CD14-positive monocyte (primary cell): ENCODE results near the gene SLC47A1. TPM values are rescaled to one million over a fixed set of nuclear protein-coding genes. Genes with fewer than 3 reads are reported as not detected.

Experiments
- DNase-seq, 3 donors: peaks; one replicate each; pipeline ENCODE4 v3.0.0-alpha.2; 2011 to 2022
- H2AFZ ChIP-seq: 2 replicates; pipeline ENCODE4 v1.6.0; 2012; ENCODE audit warnings: mild to moderate bottlenecking, low read depth, low read length, inconsistent platforms; ENCODE audit not compliant: insufficient read depth, poor library complexity, severe bottlenecking
- H3K27ac ChIP-seq, 2 donors: 1 replicate in 1 of 2; 2 replicates in 1 of 2; pipeline ENCODE4 v1.5.1; 2012 to 2013; ENCODE audit warnings: low read length in 2 of 2, control low read depth in 1 of 2, inconsistent platforms in 1 of 2, low read depth in 1 of 2, mild to moderate bottlenecking in 1 of 2
- H3K27me3 ChIP-seq, 2 donors: one replicate each; pipeline versions ENCODE4 v1.6.0 to v1.6.1; 2011 to 2013; ENCODE audit warnings: low read length in 2 of 2; ENCODE audit not compliant: control insufficient read depth in 2 of 2, insufficient read depth in 2 of 2
- H3K36me3 ChIP-seq, 2 donors: replicated peaks in 1 of 2; 1 replicate in 1 of 2; 2 replicates in 1 of 2; pipeline versions ENCODE4 v1.5.1 to v1.6.1; 2012 to 2013; ENCODE audit warnings: low read length in 2 of 2, control low read depth in 1 of 2, inconsistent platforms in 1 of 2, mild to moderate bottlenecking in 1 of 2; ENCODE audit not compliant: insufficient read depth in 2 of 2, control insufficient read depth in 1 of 2
- H3K4me1 ChIP-seq, 2 donors: 1 replicate in 1 of 2; 2 replicates in 1 of 2; pipeline versions ENCODE4 v1.5.1 to v1.6.1; 2012 to 2013; ENCODE audit warnings: low read length in 2 of 2, control low read depth in 1 of 2, inconsistent platforms in 1 of 2, mild to moderate bottlenecking in 1 of 2, moderate library complexity in 1 of 2; ENCODE audit not compliant: insufficient read depth in 2 of 2, control insufficient read depth in 1 of 2
- H3K4me2 ChIP-seq: replicated peaks from 2 replicates; pipeline ENCODE3; 2012; ENCODE audit warnings: low read length, moderate library complexity, mild to moderate bottlenecking; ENCODE audit not compliant: poor library complexity, severe bottlenecking; ENCODE audit errors: extremely low read depth
- H3K4me3 ChIP-seq, 3 experiments: fragments of 200-600 bp in 1 of 3; sonication (generic) in 1 of 3; replicated peaks in 1 of 3; 1 replicate in 2 of 3; 2 replicates in 1 of 3; pipeline ENCODE4 v1.5.1; 2011 to 2013; ENCODE audit warnings: low read length in 3 of 3, mild to moderate bottlenecking in 3 of 3, control low read depth in 2 of 3, low read depth in 2 of 3, inconsistent platforms in 1 of 3, moderate library complexity in 1 of 3
- H3K79me2 ChIP-seq: 2 replicates; pipeline ENCODE4 v1.6.0; 2012; ENCODE audit warnings: mild to moderate bottlenecking, control low read depth, inconsistent platforms, low read length, moderate library complexity; ENCODE audit not compliant: insufficient read depth
- H3K9ac ChIP-seq: 2 replicates; pipeline ENCODE4 v1.6.0; 2017; ENCODE audit warnings: low read length, mild to moderate bottlenecking; ENCODE audit not compliant: insufficient read depth, poor library complexity, severe bottlenecking
- H3K9me3 ChIP-seq, 2 donors: replicated peaks in 1 of 2; 1 replicate in 1 of 2; 2 replicates in 1 of 2; pipeline versions ENCODE4 v1.5.1 to v1.6.1; 2012 to 2013; ENCODE audit warnings: low read length in 2 of 2, control low read depth in 1 of 2; ENCODE audit not compliant: control insufficient read depth in 1 of 2, insufficient read depth in 1 of 2
- H4K20me1 ChIP-seq: 2 replicates; pipeline ENCODE4 v1.6.0; 2012; ENCODE audit warnings: mild to moderate bottlenecking, low read length, control low read depth, moderate library complexity; ENCODE audit not compliant: insufficient read depth
- H3K27ac Mint-ChIP-seq, 7 donors: one replicate each; pipeline ENCODE4 v1.8.0; 2020; ENCODE audit warnings: mild to moderate bottlenecking in 7 of 7, mixed read lengths in 7 of 7, moderate library complexity in 6 of 7, inconsistent platforms in 2 of 7
- H3K27me3 Mint-ChIP-seq, 3 donors: one replicate each; pipeline ENCODE4 v1.8.0; 2021 to 2022; ENCODE audit warnings: low read depth in 3 of 3, mild to moderate bottlenecking in 3 of 3, mixed read lengths in 3 of 3, moderate library complexity in 3 of 3, inconsistent platforms in 1 of 3
- H3K36me3 Mint-ChIP-seq, 2 donors: one replicate each; pipeline ENCODE4 v1.8.0; 2020; ENCODE audit warnings: mixed read lengths in 2 of 2, inconsistent platforms in 1 of 2, mild to moderate bottlenecking in 1 of 2
- H3K4me1 Mint-ChIP-seq: one replicate; pipeline ENCODE4 v1.8.0; 2020; ENCODE audit warnings: mild to moderate bottlenecking, mixed read lengths
- H3K4me3 Mint-ChIP-seq, 2 donors: one replicate each; pipeline ENCODE4 v1.8.0; 2020; ENCODE audit warnings: mild to moderate bottlenecking in 2 of 2, mixed read lengths in 2 of 2, moderate library complexity in 1 of 2
- H3K9me3 Mint-ChIP-seq, 7 donors: one replicate each; pipeline ENCODE4 v1.8.0; 2020 to 2022; ENCODE audit warnings: mixed read lengths in 7 of 7, mild to moderate bottlenecking in 6 of 7, moderate library complexity in 6 of 7, inconsistent platforms in 2 of 7
- CTCF ChIP-seq: fragments of 200-600 bp; IDR thresholded peaks from one replicate; pipeline ENCODE4 v1.8.0; 2022; ENCODE audit warnings: antibody characterized with exemption, mild to moderate bottlenecking
- WGBS: methylation state at CpG from one replicate; pipeline ENCODE4 v1.1.5; 2013; ENCODE audit warnings: missing lambda C conversion rate; ENCODE audit not compliant: insufficient coverage; 5-methylcytosine and 5-hydroxymethylcytosine counted together
- intact Hi-C, 2 donors: fragments of 100-400 bp; cut with micrococcal nuclease; formaldehyde crosslinking; loops; one replicate each; pipeline versions ENCODE4 v1.15.0 to v1.15.1; 2023
- polyA plus RNA-seq, 3 donors: library from polyadenylated mRNA; depleted of rRNA in 1 of 3; unstranded in 2 of 3; stranded (reverse) in 1 of 3; fragments of 300-500 nt in 2 of 3; fragments of >200 nt in 1 of 3; fragmentation: Illumina TruSeq in 2 of 3; gene quantifications; 1 replicate in 2 of 3; 2 replicates in 1 of 3; pipeline ENCODE4 v1.2.3, GENCODE V29; 2012 to 2021

Gene SLC47A1
- polyA plus RNA-seq, 3 donors: 0.44 to 2.0 (median 0.49) TPM

GRCh38 chr17:19554393-19554792 lies 20.7 kb downstream of the SLC47A1 start:
- H3K27me3 Mint-ChIP-seq: peaks cover 2 to 5% (median 4%) of the 10 kb centered on the region in 3 donors
- H3K27ac Mint-ChIP-seq: peak overlapping the region in 1 of 7 donors; percentile 71
- Histone ChIP-seq H3K9me3 (no peaks in the 10 kb centered on the region), H4K20me1 (no peaks in the 10 kb centered on the region), H3K27ac (no peak overlapping the region), H3K36me3 (no peaks in the 10 kb centered on the region), H3K27me3 (no peaks in the 10 kb centered on the region), H3K9ac (no peak overlapping the region), H3K79me2 (no peaks in the 10 kb centered on the region), H3K4me3 (no peak overlapping the region), H3K4me2 (no peak overlapping the region), H2AFZ (no peak overlapping the region), H3K4me1 (no peaks in the 10 kb centered on the region)
- no peak overlapping the region for H3K4me3 Mint-ChIP-seq
- 72% methylated on average over 4 of the region's 9 CpGs for WGBS
- H3K36me3 Mint-ChIP-seq: peaks cover 5 to 12% of the 10 kb centered on the region in 2 donors
- intact Hi-C loops: no loop called here
- peaks cover 0 to 5% (median 2%) of the 10 kb centered on the region in 7 donors for H3K9me3 Mint-ChIP-seq
- peak in 1 of 3 donors; percentile 17 for DNase-seq
- peaks cover 14% of the 10 kb centered on the region for H3K4me1 Mint-ChIP-seq
- TF ChIP-seq CTCF: no peak

GRCh38 chr17:19555746-19556145 lies 22.1 kb downstream of the SLC47A1 start:
- Histone ChIP-seq H3K27me3 (no peaks in the 10 kb centered on the region), H4K20me1 (no peaks in the 10 kb centered on the region), H3K4me2 (no peak overlapping the region), H3K36me3 (no peaks in the 10 kb centered on the region), H3K27ac (no peak overlapping the region), H2AFZ (no peak overlapping the region), H3K9ac (no peak overlapping the region), H3K4me3 (no peak overlapping the region), H3K4me1 (no peaks in the 10 kb centered on the region), H3K9me3 (no peaks in the 10 kb centered on the region), H3K79me2 (no peaks in the 10 kb centered on the region)
- peaks cover 5 to 7% of the 10 kb centered on the region in 2 donors for H3K36me3 Mint-ChIP-seq
- peaks cover 15% of the 10 kb centered on the region for H3K4me1 Mint-ChIP-seq
- no peak for DNase-seq
- peaks cover 2 to 5% (median 4%) of the 10 kb centered on the region in 3 donors for H3K27me3 Mint-ChIP-seq
- H3K9me3 Mint-ChIP-seq: peaks cover 0 to 5% (median 2%) of the 10 kb centered on the region in 7 donors
- intact Hi-C loops: no loop called here
- TF ChIP-seq CTCF: no peak
- no peak overlapping the region for H3K27ac Mint-ChIP-seq
- WGBS: 98% methylated on average over 10 of the region's 11 CpGs
- no peak overlapping the region for H3K4me3 Mint-ChIP-seq
